ENCODE results near the gene GPR34.

GPR34 gene

GRCh38 chrX:41737065-41737464 lies 48.3 kb downstream of the GPR34 start:
- no peak for DNase-seq (ENCODE audit: low read depth)

GRCh38 chrX:41739871-41740270 lies 51.1 kb downstream of the GPR34 start:
- DNase-seq (ENCODE audit: low read depth) = no peak
